ENCODE results near the gene CCDC93.

The CCDC93 gene

GRCh38 chr2:117960231-117960630 lies 53.6 kb downstream of the CCDC93 start:
- Histone ChIP-seq H3K36me3 (ENCODE audit: control insufficient read depth, insufficient read depth, low read length) (peaks cover 5% of the 10 kb centered on the region), H3K27me3 (replicated peaks; ENCODE audit: control insufficient read depth, insufficient read depth, low read length) (no peaks in the 10 kb centered on the region), H3K4me3 (replicated peaks; ENCODE audit: low read depth, low read length) (no peak overlapping the region)
- DNase-seq (ENCODE audit: extremely low read depth, insufficient read length): no peak
- no peak for TF ChIP-seq CTCF (IDR thresholded peaks at IDR 0.05; ENCODE audit: insufficient read depth, low read length, poor library complexity, severe bottlenecking)

- H3K27me3 ChIP-seq (replicated peaks; ENCODE audit: control insufficient read depth, insufficient read depth, low read length): no peaks in the 10 kb centered on the region
Measured at GRCh38 chr2:117958186-117958585, 55.7 kb downstream of the CCDC93 start.

GRCh38 chr2:117957616-117958015 lies 56.3 kb downstream of the CCDC93 start:
- no peaks in the 10 kb centered on the region for H3K27me3 ChIP-seq (replicated peaks; ENCODE audit: control insufficient read depth, insufficient read depth, low read length)
- no peak for DNase-seq (ENCODE audit: extremely low read depth, insufficient read length)
- H3K4me3 ChIP-seq (replicated peaks; ENCODE audit: low read depth, low read length): no peak overlapping the region
- H3K36me3 ChIP-seq (ENCODE audit: control insufficient read depth, insufficient read depth, low read length): peaks cover 4% of the 10 kb centered on the region
- no peak for TF ChIP-seq CTCF (IDR thresholded peaks at IDR 0.05; ENCODE audit: insufficient read depth, low read length, poor library complexity, severe bottlenecking)

More at GRCh38 chr2:117958186-117958585, 55.7 kb downstream of the CCDC93 start:
- no peak for TF ChIP-seq CTCF (IDR thresholded peaks at IDR 0.05; ENCODE audit: insufficient read depth, low read length, poor library complexity, severe bottlenecking)
- DNase-seq (ENCODE audit: extremely low read depth, insufficient read length): no peak
- no peak overlapping the region for H3K4me3 ChIP-seq (replicated peaks; ENCODE audit: low read depth, low read length)
- H3K36me3 ChIP-seq (ENCODE audit: control insufficient read depth, insufficient read depth, low read length): peaks cover 4% of the 10 kb centered on the region

- DNase-seq (ENCODE audit: extremely low read depth, insufficient read length): no peak
- peak; percentile 20 for TF ChIP-seq CTCF (IDR thresholded peaks at IDR 0.05; ENCODE audit: insufficient read depth, low read length, poor library complexity, severe bottlenecking)
- Histone ChIP-seq H3K36me3 (ENCODE audit: control insufficient read depth, insufficient read depth, low read length) (peaks cover 7% of the 10 kb centered on the region), H3K4me3 (replicated peaks; ENCODE audit: low read depth, low read length) (no peak overlapping the region), H3K27me3 (replicated peaks; ENCODE audit: control insufficient read depth, insufficient read depth, low read length) (no peaks in the 10 kb centered on the region)
Measured at GRCh38 chr2:117956036-117956796, 57.7 kb downstream of the CCDC93 start.

- Histone ChIP-seq H3K36me3 (ENCODE audit: control insufficient read depth, insufficient read depth, low read length) (peaks cover 11% of the 10 kb centered on the region), H3K27me3 (replicated peaks; ENCODE audit: control insufficient read depth, insufficient read depth, low read length) (no peaks in the 10 kb centered on the region), H3K4me3 (replicated peaks; ENCODE audit: low read depth, low read length) (no peak overlapping the region)
- no peak for TF ChIP-seq CTCF (IDR thresholded peaks at IDR 0.05; ENCODE audit: insufficient read depth, low read length, poor library complexity, severe bottlenecking)
- no peak for DNase-seq (ENCODE audit: extremely low read depth, insufficient read length)
Measured at GRCh38 chr2:117953231-117953630, 60.6 kb downstream of the CCDC93 start.
